Measurements from ENCODE around the gene MYO9B. TPM values are rescaled to one million over a fixed set of nuclear protein-coding genes. Genes with fewer than 3 reads are reported as not detected.

MYO9B gene
- total and polyA plus RNA-seq, 9 of the 15 experiments (the other 6 are each of a cell fraction or from before 2014, with no cell fraction given), result 2.4 to 77.6 (median 23.0) TPM

DNA sequence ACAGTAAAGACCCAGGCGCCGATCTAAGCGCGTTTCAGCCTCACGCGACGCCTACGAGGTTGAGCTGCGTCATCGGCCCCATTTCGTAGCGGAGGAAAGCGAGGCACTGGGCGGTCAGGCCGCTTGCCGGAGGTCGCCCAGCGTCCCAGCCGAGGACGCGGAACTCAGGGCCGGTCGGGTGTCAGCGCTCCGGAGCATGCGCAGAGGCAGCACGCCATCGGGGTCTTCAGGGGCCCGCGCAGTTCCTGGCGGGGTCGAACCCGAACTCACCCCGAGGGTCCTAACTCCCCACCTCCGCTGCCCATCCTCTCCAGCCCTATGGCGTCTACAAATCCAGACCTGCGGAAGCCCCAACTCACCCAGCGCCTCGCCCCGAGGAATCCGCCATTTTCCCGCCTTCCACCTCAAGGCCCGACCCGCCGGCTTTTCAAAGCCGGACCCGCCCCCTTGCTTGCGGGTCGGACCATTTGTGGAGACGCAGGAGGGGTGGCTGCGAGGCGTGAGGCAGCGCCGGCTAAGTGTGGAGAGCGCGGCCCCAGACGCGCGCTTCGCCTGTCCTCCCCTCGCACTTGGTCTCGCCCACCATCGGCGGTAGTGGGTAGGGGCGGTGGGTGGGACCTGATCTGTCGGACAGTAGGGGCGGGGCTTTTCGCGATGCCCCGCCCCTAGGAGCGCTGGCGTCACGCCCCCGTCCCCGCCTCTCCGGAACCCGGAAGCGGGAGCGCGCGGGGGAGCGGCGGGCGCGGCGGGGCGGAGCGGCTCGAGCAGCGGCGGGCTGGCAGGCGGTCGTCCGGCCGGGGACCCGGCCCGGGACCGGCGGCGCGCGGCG is at the start of gene MYO9B, which contains the start of gene HAUS8 (continued):
- TF ChIP-seq ZNF584 (CRISPR knock-in tag; IDR thresholded peaks at IDR 0.05; ENCODE audit: low read depth) (no peak), PCBP2 (IDR thresholded peaks at IDR 0.05; ENCODE audit: low read depth, low read length, poor library complexity, severe bottlenecking) (no peak), ZNF316 (IDR thresholded peaks at IDR 0.05) (peak; percentile 33; the same call in 1 of the 2 replicates), SIN3B (IDR thresholded peaks at IDR 0.05; ENCODE audit: low read depth) (peak; percentile 55; the same call in 1 of the 2 replicates), ZNF384 (IDR thresholded peaks at IDR 0.05; ENCODE audit: low read depth, low read length) (0 out of 2 replicates have a peak, but pooled peaks have one; percentile 5), ZFP36 (IDR thresholded peaks at IDR 0.05; ENCODE audit: low read depth, low read length, partially characterized antibody) (peak; percentile 35), NONO (IDR thresholded peaks at IDR 0.05; ENCODE audit: low read depth in 2 of 2, low read length in 1 of 2) (peak in 1 of 2 experiments; percentile 99; a peak in 2 of 4 replicates), DNMT1 (IDR thresholded peaks at IDR 0.05) (0 out of 2 replicates have a peak, but pooled peaks have one; percentile 40), PML (IDR thresholded peaks at IDR 0.05; ENCODE audit: low read length) (peak; percentile 80; the same call in 1 of the 2 replicates), L3MBTL2 (IDR thresholded peaks at IDR 0.05) (peak; percentile 96), MTA1 (IDR thresholded peaks at IDR 0.05; ENCODE audit: borderline replicate concordance) (no peak), NELFE (IDR thresholded peaks at IDR 0.05; ENCODE audit: insufficient read depth, insufficient read length) (no peak), FOXM1 (IDR thresholded peaks at IDR 0.05; ENCODE audit: low read depth) (peak; percentile 83), FOXM1 (CRISPR knock-in tag; IDR thresholded peaks at IDR 0.05; ENCODE audit: low read depth) (0 out of 2 replicates have a peak, but pooled peaks have one; percentile 46), NEUROD1 (IDR thresholded peaks at IDR 0.05; ENCODE audit: borderline replicate concordance, low read depth, low read length, partially characterized antibody) (peak; percentile 94), EWSR1 (IDR thresholded peaks at IDR 0.05; ENCODE audit: borderline replicate concordance, low read depth, partially characterized antibody) (no peak), EP400 (IDR thresholded peaks at IDR 0.05) (peak; percentile 96), TFE3 (CRISPR knock-in tag; IDR thresholded peaks at IDR 0.05) (no peak), THAP12 (CRISPR knock-in tag; IDR thresholded peaks at IDR 0.05) (peak; percentile 49; the same call in 1 of the 2 replicates), NUFIP1 (IDR thresholded peaks at IDR 0.05; ENCODE audit: partially characterized antibody) (peak; percentile 79), HNRNPLL (IDR thresholded peaks at IDR 0.05; ENCODE audit: low read depth, low read length, poor library complexity, severe bottlenecking) (peak; percentile 59), ZNF431 (CRISPR knock-in tag; IDR thresholded peaks at IDR 0.05) (peak; percentile 63; the same call in 1 of the 2 replicates), ZEB2 (IDR thresholded peaks at IDR 0.05) (no peak)
